NCI-H1092 treated with DMSO at 0.1 percent for 48 hours (cell line): Measurements from ENCODE around the gene SAC3D1.
A peak's percentile ranks its signal among the peaks of the same experiment; 100 is the strongest.

Source experiments
- DNase-seq: peaks from one replicate; lab custom pipeline; 2025; lab: John Stamatoyannopoulos, UW

The SAC3D1 gene

GRCh38 chr11:65026810-65027209, 14.2 kb upstream of the SAC3D1 start:
- DNase-seq: no peak

GRCh38 chr11:65027213-65028067, 13.6 kb upstream of the SAC3D1 start, which contains the start of gene SNX15:
Gene SNX15 (plus strand): TSS chr11:65027439. CDS start chr11:65027538, 99 bp downstream.
- DNase-seq: peak; percentile 99

- no peak for DNase-seq
These were observed 8.8 kb upstream of the SAC3D1 start for GRCh38 chr11:65032216-65032615.

GRCh38 chr11:65034423-65034822, 6.6 kb upstream of the SAC3D1 start:
- no peak for DNase-seq

GRCh38 chr11:65035579-65035978, 5.4 kb upstream of the SAC3D1 start:
- DNase-seq: no peak

- DNase-seq: peak; percentile 18
These were observed 4.1 kb upstream of the SAC3D1 start for GRCh38 chr11:65036931-65037330.

- no peak for DNase-seq
These were observed 527 bp upstream of the SAC3D1 start for GRCh38 chr11:65040520-65040846.

GRCh38 chr11:65042891-65043290, 1.9 kb downstream of the SAC3D1 start:
- no peak for DNase-seq

- DNase-seq: no peak
These were observed 3.0 kb downstream of the SAC3D1 start for GRCh38 chr11:65043881-65044501.

GRCh38 chr11:65045061-65045460, 4.1 kb downstream of the SAC3D1 start:
- DNase-seq: no peak

- no peak for DNase-seq
These were observed 4.7 kb downstream of the SAC3D1 start for GRCh38 chr11:65045728-65046127.

- no peak for DNase-seq
These were observed 6.8 kb downstream of the SAC3D1 start for GRCh38 chr11:65047581-65048422.

GRCh38 chr11:65051398-65051858, 10.4 kb downstream of the SAC3D1 start:
- DNase-seq: no peak

GRCh38 chr11:65053827-65054508, 13.0 kb downstream of the SAC3D1 start:
- DNase-seq: no peak

GRCh38 chr11:65055538-65055937, 14.5 kb downstream of the SAC3D1 start:
- DNase-seq: no peak

GRCh38 chr11:65056999-65057398, 16.0 kb downstream of the SAC3D1 start:
- no peak for DNase-seq

- DNase-seq: no peak
These were observed 16.5 kb downstream of the SAC3D1 start for GRCh38 chr11:65057526-65057925.

GRCh38 chr11:65058012-65058411, 17.0 kb downstream of the SAC3D1 start:
- DNase-seq: no peak

GRCh38 chr11:65058419-65059054, 17.5 kb downstream of the SAC3D1 start, which contains the start of gene NAALADL1:
Gene NAALADL1 (minus strand): TSS chr11:65058553. CDS start chr11:65058521, 32 bp downstream.
- no peak for DNase-seq

GRCh38 chr11:65059523-65059922, 18.5 kb downstream of the SAC3D1 start:
- no peak for DNase-seq
